T1000 (cell line): ENCODE results near the gene FRMPD2.
"Not testable (repeated sequence)": the region's sequence is repeated elsewhere in the genome, so short reads cannot be mapped to it uniquely, and the experiment has no call there.

Experiments
- DNase-seq: peaks from one replicate; lab custom pipeline; 2025; ENCODE audit warnings: mixed read lengths; lab: John Stamatoyannopoulos, UW

Gene FRMPD2

DNA sequence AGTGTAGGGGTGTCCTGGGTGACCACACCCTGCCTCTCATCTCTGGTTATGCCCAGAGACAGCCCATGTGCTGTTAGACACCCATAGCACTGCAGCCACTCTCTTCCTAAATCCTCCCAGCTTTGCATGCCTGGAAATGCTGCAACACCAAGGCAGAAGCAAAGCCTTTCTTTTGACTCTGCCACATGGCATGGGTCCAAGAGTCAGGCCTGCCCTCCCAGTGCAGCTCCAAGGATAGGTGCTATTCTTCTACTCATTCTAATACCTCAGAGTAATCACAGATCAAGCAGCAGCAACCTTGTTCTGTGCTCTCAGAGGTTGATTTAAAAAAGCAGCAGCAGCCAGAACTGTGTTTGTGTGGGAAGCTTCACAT is 23.4 kb downstream of the FRMPD2 start:
- no peak for DNase-seq

DNA sequence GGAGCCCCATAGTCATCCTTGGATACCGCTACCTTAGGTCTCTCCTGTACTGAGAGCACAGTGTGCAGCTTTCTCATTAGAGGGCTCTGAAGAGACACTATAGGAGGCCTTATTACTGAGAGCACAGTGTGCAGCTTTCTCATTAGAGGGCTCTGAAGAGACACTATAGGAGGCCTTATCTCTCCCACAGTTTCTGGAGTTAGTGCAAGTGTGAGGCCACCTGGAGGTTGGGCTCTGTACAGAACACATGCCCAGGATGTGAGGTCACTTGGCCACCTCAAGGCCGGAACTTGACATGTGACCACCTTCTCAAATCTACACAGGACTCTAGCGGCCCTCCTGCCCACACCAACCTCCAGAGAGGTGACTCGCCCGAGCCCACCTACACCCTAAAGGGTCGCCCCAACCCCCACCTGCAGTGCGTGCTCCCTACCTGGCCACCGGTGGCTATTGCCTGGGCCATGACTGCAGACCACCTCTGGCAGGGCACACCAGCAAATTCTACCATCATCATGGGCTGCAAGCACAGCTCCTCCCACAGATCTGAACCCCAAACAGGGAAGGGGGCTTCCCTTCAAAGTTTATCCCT is 24.6 kb downstream of the FRMPD2 start:
- no peak for DNase-seq

DNA sequence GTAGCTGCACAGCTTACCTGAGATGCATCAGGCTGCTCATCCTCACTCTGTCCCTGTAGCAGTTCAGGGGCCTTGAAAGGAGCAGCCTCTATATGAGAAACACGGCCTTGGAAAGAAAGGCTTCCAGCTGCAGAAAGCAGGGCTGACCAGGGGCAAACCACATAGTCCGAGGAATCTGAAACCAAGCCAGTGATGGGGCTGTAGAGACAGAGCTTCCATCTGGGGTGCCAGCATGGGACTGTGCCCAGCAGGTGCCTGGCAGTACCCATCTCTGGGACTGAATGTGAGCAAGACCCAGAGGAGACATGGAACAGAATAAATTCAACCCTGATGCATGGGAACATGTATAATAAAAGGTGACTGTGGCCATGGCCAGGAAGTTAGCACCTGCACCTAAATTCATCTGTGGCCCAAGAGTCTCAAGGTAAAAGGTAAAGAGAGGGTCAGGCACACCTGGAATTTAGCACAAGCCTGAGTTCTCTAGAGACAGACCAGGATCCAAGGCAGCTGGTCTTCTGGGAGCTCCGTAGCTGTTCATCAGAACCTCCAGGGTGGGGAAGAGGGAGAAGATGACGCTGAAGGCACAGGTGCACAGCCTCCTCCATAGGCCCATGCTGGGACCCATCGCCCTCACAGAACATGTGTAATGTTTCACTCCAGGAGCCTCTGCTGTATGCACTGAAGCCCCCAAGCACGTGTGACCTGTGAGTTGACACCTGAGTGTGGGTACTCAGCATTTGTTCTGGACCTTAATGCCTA is 25.3 kb downstream of the FRMPD2 start:
- no peak for DNase-seq

DNA sequence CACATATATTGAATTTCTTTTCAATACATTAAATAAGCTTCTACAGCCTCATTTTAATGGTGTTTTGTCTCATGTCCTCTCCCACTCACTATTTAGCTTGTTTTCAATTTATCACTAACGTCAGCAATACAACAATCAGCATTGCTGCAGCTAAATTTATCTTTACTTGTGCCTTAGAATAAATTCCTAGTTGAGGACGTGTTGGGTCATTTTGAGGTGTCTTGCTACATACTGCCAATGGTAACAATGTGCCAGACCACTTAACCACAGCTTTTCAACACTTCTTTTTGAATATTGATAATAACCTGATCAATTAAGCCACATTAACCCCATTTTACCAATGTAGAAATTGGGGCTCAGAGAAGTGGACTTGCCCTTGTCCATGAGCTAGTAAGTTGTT is 26.0 kb downstream of the FRMPD2 start:
- no peak for DNase-seq

DNA sequence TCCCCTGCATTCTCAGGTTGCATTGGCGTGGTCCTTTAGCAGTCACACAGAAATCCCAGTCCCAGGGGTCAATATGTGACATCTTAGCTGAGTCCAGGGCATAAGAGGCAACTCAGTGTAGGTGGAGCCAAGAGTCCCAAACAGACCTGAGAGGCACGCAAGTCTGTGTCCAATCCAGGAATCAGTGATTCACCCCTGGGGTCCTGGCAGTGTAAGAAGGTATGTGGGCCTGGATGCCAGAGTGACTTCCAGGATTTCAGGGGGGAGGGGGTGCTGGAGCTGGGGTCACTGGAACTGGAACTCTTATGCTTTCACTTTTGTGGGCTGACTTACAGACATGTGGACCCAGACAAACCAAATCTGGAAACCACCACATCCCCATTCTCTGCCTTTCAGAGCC is 26.8 kb downstream of the FRMPD2 start:
- DNase-seq = no peak

DNA sequence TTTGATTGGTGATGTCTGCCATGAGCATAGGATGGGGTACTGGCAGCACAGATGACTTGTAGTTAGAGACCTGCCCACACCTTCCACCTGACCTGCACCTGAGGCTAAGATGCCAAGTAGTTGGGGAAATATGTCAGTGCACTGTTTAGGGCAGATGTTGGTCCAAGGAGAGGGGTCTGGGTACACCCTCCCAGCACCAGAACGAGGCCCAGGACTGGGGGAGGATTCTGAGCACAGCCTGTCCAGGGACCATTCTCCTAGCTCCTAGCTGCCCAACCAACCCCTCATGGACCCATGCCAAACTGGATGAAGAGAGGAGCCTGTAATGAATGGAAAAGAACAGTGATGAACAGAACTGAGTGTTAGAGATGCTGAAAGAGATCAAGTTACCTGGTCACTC is 28.0 kb downstream of the FRMPD2 start:
- DNase-seq = no peak

DNA sequence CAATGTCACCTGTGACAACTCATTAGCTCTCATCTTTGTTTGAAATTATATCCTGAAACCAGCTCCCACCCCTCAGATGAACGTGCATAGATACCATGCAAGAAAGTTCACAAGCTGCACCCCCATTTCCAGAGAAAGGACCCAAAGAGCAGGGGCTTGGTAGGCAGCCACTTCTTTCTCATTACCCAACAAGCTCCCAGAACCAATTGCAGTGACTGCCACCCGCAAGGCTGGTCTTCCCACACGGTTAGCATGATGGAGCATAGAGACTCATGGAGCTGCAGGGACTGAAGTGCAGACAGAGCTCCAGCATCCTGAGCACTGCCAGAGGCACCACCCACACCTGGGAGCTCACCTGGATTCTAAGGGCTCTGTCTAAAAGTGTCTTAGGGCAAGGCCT is 28.5 kb downstream of the FRMPD2 start:
- DNase-seq = no peak

DNA sequence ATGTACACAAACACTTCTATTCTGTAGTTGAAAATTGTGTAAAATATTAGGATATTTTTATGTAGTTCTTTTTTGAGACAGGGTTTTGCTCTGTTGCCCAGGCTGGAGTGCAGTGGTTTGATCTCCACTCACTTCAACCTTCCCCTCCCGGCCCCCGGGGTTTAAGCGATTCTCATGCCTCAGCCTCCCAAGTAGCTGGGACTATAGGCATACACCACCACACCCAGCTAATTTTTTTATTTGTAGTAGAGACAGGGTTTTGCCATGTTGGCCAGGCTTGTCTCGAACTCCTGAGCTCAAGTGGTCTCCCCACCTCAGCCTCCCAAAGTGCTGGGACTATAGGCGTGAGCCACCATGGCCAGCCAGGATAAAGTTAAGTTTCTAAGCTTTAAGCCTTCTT is 30.6 kb downstream of the FRMPD2 start:
- DNase-seq = not testable (repeated sequence)

DNA sequence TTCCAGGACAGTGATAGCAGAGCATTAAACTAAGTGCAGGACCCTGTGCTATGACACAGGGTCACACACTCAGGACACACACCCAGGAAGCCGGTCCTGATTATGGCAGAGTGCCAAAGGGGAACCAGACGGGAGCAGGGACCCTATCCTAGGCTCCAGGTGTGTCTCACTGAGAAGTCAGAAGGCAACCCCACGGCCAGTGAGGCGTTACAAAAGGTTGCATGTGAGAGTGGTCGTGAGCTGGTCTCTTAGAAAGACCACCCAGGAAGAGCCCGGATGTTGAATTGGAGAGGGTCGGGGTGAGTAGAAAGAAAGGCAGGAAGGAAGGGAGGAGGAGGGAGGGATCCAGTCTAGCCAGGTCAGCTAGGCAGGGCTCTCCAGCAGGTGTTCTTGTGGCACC is 31.0 kb downstream of the FRMPD2 start:
- no peak for DNase-seq

DNA sequence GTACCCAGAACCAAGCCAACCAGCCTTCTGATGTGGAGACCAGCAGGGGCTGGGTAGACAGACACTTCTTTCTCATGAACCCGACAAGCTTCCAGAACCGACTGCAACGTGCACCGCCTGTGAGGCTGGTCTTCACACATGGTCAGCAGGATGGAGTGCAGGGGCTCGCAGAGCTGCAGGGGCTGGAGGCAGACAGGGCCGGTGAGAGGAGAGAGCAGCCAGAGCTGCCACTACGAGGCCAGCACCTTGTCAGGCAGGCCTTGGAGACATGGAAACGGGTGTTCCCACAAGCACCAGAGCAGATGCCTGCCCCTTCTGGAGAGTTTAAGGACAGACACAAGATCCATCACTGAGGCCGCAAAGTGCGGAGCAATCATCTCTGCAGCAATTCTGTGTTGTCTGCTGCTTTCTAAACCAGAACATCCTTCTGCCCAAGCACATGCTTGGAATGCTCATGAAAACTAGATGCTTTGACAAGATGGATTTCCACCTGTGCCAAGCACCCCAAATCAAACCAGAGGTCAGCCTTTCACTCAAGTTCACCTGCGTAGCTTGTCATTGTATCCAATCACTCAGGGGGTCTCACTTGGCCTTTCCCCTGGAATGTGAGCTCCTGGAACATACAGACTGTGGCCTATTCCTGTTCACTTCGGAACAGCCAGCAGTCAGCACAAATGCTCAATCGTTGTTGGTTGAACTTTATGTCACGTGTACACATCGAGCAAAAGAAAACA is 32.2 kb downstream of the FRMPD2 start:
- no peak for DNase-seq

DNA sequence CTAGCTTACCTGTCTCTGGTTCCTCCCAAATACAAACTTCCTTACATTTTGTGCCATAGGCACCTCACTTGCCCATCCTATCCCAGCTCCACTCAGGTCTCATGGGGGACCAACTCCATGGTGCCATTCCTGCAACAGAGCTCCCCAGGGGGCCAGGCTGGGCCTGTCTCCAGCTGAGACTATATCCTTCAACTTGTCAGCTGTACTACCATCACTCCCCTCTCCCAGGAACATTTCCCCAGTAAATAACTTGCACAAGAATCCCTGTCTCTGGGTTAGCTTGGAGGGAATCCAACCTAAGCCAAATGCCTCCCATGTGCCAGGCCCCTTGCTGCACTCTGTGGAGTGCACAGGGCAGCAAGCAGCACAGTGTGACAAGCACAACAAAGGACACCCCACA is 33.2 kb downstream of the FRMPD2 start:
- no peak for DNase-seq

DNA sequence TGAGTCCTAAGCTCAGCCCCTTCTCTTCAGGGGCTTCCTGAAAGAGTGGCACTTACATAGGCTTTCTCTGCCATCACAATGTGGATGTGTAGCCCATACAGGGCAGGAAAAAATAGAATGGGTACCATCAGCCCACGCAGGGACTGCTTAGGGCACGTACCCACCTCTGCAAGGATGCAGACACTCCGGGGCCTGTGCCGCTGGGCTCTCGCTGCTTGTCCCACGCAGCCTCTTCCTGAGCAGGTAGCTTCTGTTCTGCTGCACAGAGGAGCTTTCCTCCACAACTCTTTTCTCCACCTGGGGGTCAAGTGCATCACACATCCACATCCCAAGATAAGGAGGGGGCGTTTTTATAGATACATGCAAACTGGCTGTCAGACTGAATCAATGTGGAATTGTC is 34.3 kb downstream of the FRMPD2 start:
- DNase-seq = no peak

DNA sequence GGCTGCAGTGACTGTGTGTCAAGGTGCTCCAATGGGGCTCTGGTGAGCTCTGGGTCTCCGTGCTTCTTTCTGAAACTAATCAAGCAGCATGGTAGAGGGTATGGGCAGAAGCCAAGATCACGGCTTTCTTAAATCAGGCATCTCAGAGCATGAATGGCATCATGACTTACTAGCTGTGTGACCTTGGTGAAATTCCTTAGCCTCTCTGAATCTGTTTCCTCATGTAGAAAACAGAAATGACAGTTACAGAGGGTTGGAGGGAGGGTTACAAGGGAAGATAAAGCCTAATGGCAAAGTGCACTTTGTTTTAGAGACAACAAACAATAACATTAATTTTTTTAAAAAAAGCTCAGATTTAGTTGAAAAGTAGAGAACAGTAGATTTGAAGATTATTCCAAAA is 34.9 kb downstream of the FRMPD2 start:
- DNase-seq = no peak

DNA sequence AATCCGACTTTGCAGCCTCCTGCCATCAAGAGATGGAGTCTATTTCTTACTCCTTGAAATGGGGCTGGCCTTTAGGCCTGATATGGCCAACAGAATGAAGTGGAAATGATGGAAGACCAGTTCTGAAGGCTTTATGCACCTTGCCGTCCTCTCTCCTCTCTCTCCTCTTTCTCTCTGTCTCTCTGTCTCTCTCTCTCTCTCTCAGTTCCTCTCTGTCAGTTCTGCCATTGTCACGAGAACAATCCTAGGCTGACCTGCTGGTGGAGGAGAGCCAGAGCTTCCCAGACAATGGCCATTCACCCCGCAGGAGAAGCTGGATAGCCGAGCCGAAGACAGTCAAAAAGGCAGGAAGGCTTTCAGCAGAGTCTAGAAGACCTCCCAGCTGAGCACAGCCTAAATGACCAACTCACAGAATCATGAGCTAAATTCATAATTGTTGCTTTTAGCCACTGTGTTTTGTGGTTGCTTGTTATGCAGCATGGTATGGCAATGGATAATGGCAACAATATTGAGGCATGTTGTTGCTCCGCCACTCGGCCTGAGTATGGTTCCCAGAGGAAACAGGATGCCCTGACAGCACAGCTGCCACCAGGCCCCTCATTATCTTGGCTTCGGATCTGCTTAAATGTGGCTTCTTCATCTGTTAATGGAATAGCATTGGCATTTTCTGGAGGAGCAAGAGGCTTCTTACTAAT is 35.5 kb downstream of the FRMPD2 start:
- no peak for DNase-seq

DNA sequence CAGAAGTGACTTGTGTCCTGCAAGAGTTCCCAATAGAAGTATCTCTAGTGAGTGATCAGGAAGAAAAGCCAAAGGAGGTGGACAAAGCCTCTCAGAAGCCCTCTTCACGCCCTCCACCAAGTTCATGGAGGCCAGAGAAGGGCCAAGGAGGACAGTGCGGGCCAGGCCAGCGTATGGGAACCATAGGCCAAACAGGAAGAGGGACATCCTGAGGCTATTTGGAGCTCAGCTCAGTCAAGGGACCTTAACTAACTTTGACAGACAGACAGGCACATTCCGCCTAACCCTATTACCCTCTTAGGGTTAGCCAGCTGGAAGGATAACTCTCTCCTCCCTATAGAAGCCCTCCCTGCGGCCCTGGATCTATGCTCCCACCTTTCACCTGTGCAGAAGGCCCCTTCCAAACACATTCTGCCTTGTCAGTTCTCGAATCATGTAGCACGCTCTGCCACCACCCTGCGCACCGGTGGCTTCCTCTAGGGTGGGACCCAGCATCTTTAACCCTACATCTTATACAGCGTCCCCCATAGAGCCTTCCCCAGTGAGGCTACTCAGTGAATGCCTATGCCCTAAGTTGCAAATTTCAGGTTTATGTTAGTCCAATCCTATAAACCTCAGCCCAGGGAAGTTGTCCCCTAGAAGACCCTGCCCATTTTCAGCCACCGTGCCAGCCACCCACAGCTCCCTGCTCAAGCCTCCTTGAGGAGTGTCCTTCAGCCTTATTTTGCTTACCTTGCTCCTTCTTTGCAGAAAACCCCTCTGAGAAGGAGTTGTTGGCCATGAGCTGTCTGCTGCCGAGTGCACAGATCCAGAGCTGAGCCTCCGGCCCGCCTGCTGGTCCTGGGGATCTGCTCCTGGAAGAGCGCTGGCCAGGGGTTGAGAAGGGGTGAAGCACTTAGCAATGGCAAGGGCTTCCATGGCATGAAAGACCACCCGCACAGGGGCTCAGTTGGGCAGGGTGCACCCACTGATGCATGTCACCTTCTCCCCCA is 36.9 kb downstream of the FRMPD2 start:
- no peak for DNase-seq

DNA sequence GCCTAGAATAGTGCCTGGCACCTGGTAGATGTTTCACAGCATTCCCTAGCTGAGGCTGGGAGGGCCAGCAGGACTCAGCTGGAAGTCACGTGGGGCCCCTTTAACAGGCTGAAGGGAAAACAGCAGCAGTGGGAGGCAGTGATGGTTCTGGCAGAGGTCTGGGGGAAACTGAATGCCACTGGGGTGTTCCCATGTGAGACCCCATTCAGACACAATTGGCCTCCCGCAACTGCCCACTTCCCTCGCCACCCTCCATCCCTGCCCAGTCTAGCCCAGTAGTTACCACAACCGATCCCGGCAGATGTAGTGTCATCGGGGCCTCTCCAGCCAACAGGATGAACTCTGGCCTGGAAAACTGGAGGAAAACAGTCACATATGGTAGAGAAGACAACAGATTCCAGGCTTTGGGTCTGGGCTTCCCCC is 38.3 kb downstream of the FRMPD2 start:
- no peak for DNase-seq

DNA sequence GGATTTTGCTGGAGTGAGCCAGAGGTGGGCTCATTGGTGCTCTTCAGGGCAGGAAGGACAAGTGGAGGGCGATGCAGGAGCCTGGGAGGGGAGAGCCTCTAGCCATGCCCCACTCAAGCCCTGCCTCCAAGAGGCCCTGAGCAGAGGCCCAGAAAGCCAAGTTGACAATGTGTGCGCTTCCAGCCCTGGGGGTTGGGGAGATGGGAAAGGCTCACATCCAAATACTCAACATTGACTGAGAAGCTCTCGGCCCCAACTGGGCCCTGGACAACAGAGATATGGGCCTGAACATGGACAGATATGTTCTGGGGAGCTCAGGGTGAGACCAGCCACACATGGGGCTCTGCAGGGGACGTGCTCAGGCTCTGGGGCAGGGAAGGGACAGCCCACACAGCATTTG is 39.0 kb downstream of the FRMPD2 start:
- DNase-seq = no peak

DNA sequence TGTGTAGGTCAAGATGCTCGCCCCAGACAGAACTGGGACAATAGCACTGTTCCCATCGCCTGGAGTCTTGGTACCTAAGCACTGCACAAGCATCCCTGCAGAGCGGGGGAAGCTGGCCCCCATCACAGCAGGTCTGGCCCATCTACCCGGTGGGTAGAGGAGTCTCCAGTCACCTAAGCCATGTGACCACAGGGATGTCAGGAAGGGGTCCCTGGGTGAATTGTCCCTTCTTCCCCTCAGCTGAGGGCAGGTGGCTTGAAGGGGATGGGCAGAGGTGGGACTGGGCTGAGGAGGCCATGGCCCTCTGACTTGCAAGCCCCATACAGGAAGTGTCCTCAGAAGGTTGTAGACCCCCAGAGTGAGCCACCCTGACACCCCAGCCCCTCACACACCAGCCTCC is 39.7 kb downstream of the FRMPD2 start:
- no peak for DNase-seq

DNA sequence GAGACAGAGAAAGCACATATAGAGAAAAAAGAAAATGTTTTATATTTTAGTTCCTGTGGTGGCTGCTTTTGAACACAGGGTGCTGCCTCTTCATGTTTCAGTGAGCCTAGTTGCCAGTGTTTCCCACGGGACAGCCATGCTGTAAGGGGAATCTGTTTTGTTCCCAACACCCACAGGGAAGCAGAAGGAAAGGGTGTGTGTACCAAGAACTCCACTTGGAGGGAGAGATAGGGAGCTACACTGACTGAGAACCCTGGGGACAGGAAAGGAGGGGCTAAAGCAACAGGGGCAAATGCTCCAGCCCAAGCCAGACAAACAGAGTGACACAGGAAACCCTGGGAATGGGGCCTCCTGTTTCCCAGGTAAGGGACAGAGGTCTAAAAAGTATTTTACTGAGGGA is 40.2 kb downstream of the FRMPD2 start:
- DNase-seq = no peak

DNA sequence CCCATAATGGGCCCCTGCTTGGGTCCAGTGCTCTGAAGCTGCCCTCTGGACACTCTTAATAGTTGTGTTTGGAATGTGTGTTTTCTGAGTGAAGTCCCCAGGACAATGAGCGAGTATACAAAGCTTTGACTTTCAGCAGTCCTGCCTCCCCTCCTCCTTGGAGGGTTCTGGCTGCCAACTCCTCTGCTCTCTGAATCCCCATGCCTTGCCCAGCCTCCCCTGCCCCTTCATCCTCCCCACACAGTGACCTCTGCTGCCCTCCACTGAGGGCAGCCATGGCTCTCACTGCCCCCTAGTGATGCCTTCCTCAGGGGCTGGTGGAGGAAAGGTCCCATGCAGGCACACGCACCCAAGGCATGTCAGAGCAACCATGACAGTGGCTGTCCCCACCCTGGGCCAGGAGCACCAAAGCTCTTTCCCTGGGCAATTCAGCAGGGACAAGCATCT is 40.9 kb downstream of the FRMPD2 start:
- DNase-seq = no peak

DNA sequence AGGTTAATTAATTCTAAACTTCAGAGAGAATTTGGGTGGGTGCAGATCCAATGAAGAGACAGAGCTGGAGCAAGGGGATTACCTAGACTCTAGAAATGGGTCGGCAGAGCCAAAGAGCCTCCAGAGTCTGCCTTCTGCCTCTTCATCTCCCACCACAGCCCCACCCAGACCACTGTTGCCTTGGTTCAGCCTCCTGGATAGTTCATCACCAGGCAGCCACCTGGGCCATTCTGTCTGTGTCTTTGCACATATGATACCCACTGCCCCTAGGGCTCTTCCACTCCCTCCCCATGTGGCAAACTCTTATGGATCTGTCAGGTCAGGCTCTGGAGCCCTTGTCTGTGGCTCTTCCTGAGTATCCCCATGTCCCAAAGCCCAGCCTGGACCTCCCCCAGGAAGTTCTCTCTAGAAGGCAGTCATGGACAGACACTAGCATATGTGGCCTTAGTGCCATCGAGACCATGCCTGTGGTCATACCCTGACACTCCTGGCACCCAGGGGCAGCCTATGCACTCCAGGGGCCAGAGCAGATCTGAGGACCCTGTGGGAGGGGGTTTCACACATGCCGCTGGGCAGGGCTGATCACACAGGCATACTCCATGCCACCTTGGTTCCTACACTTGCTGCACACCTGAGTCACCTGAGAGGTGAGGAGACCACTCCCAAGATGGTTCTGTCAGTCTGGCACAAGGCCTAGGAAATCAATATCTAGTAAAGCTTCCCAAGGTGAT is 41.6 kb downstream of the FRMPD2 start:
- no peak for DNase-seq
